Measurements from ENCODE around the gene PTPRG. TPM values are rescaled to one million over a fixed set of nuclear protein-coding genes. Genes with fewer than 3 reads are reported as not detected.

PTPRG gene
- total RNA-seq, 1 experiment from 2014 or later, result 32.1 TPM

DNA sequence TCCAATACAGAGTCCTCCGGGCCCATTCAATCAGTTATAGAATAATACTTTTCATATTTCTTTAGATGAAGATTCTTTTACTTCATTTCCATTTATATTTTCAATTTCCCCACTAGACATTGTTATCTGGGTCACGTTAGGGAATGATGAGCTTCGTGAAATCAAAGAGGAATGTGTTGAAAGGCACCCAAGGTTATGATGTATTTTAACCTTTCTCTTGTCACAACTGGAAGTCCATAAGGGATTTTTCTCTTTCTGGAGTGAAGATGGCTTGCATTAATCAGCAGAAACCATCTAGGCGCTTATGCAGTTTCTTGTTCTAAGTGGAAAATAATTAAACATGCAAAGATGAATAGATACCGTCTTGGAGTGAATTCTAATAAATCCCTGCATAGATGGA is 631.5 kb downstream of the PTPRG start:
- Histone ChIP-seq H4K20me1 (ENCODE audit: insufficient read depth) (no peaks in the 10 kb centered on the region; the same call in 1 of the 2 replicates), H3K36me3 (ENCODE audit: control insufficient read depth in 1 of 2, insufficient read depth in 2 of 2, low read length in 2 of 2) (no peaks in the 10 kb centered on the region; a peak in 1 of 4 replicates), H3K79me2 (ENCODE audit: insufficient read depth, low read length) (no peaks in the 10 kb centered on the region), H3K27ac (ENCODE audit: low read depth, low read length) (no peak overlapping the region), H3K4me3 (replicated peaks in 1 of 2; ENCODE audit: low read depth in 1 of 2, low read length in 2 of 2) (no peak overlapping the region), H3K4me1 (ENCODE audit: control insufficient read depth in 1 of 2, insufficient read depth in 2 of 2, low read length in 2 of 2) (no peaks in the 10 kb centered on the region), H3K27me3 (ENCODE audit: insufficient read depth, low read length) (no peaks in the 10 kb centered on the region), H3K9me3 (ENCODE audit: control insufficient read depth in 1 of 2, insufficient read depth in 1 of 2, low read depth in 1 of 2, low read length in 2 of 2) (no peaks in the 10 kb centered on the region), H3K9me2 (ENCODE audit: insufficient read depth) (no peaks in the 10 kb centered on the region), H3K9ac (ENCODE audit: low read length) (no peak overlapping the region), H3K4me2 (ENCODE audit: low read length) (no peak overlapping the region), H2AFZ (ENCODE audit: low read depth, low read length, poor library complexity, severe bottlenecking) (no peak overlapping the region)
- RAD21 ChIA-PET (ENCODE audit: low non-redundant PET in 1 of 2, low total read pairs in 2 of 2, uncharacterized antibody in 2 of 2, unreplicated experiment in 2 of 2), result no interaction called here
- no peak for ATAC-seq
- POLR2A ChIA-PET, result no interaction called here
- no TSS peak for BruUV-seq (replicated peaks)
- DNase-seq (ENCODE audit: low read depth, low spot score), result no peak
- TF ChIP-seq SRF (IDR thresholded peaks at IDR 0.05; ENCODE audit: low read depth), result no peak
- no peak for TF ChIP-seq POLR2A (IDR thresholded peaks at IDR 0.05; ENCODE audit: borderline replicate concordance, extremely low read depth, insufficient read depth, insufficient read length)
- no peak for TF ChIP-seq POLR2AphosphoS5 (IDR thresholded peaks at IDR 0.05; ENCODE audit: low read depth, low read length)
- CTCF ChIA-PET, result no interaction called here
- intact Hi-C loops (cut with micrococcal nuclease), result no loop called here

DNA sequence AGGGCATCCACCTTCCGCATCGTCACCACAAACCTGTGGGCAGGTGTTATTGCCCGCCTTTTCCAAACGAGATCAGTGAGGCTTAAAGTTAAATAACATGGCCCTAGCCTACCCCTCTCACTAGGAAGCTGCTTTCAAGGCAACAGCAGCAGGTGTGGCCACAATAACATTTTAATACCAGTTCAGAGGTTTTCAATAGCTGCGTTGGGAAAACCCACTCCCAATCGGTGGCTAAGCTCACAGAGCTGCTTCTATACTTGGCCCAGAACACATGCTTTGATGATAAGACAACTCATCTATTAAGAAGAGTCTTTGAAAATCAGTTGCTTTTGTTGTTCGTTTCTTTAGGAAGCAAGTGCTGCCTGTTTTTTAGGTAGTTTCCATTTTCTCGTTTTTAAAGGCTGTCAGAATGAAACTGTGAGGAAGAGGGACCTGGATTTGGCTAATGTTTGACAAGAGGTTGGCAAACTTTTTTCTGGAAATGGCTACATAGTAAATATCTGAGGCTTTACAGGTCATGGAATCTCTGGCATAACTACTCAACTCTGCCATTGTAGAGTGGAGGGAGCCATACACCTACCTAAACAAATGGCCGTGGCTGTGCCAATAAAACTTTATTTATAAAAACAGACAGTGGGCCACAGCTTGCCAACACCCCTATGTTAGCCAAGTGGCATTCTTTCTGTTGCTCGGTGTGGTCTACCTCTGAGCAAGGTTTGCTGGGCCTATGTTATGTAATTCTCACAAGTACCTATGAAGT is 632.4 kb downstream of the PTPRG start:
- no peaks in the 10 kb centered on the region for H3K9me3 ChIP-seq (ENCODE audit: control insufficient read depth in 1 of 2, insufficient read depth in 1 of 2, low read depth in 1 of 2, low read length in 2 of 2)
- H3K4me3 ChIP-seq (replicated peaks in 1 of 2; ENCODE audit: low read depth in 1 of 2, low read length in 2 of 2), result no peak overlapping the region
- RAD21 ChIA-PET (ENCODE audit: low non-redundant PET in 1 of 2, low total read pairs in 2 of 2, uncharacterized antibody in 2 of 2, unreplicated experiment in 2 of 2), result no interaction called here
- H3K9me2 ChIP-seq (ENCODE audit: insufficient read depth), result no peaks in the 10 kb centered on the region
- H3K4me1 ChIP-seq (ENCODE audit: control insufficient read depth in 1 of 2, insufficient read depth in 2 of 2, low read length in 2 of 2), result no peaks in the 10 kb centered on the region
- no peak overlapping the region for H2AFZ ChIP-seq (ENCODE audit: low read depth, low read length, poor library complexity, severe bottlenecking)
- intact Hi-C loops (cut with micrococcal nuclease), result no loop called here
- POLR2A ChIA-PET, result no interaction called here
- no peak overlapping the region for H3K9ac ChIP-seq (ENCODE audit: low read length)
- H3K4me2 ChIP-seq (ENCODE audit: low read length), result no peak overlapping the region
- BruUV-seq (replicated peaks), result no TSS peak
- no peaks in the 10 kb centered on the region; a peak in 1 of 4 replicates for H3K36me3 ChIP-seq (ENCODE audit: control insufficient read depth in 1 of 2, insufficient read depth in 2 of 2, low read length in 2 of 2)
- ATAC-seq, result no peak
- CTCF ChIA-PET, result no interaction called here
- no peaks in the 10 kb centered on the region for H3K79me2 ChIP-seq (ENCODE audit: insufficient read depth, low read length)
- no peak for DNase-seq (ENCODE audit: low read depth, low spot score)
- no peak overlapping the region for H3K27ac ChIP-seq (ENCODE audit: low read depth, low read length)
- no peaks in the 10 kb centered on the region; the same call in 1 of the 2 replicates for H4K20me1 ChIP-seq (ENCODE audit: insufficient read depth)
- no peaks in the 10 kb centered on the region for H3K27me3 ChIP-seq (ENCODE audit: insufficient read depth, low read length)
- TF ChIP-seq ZFX (IDR thresholded peaks at IDR 0.05), result no peak
- no peak for TF ChIP-seq CEBPB (IDR thresholded peaks at IDR 0.05; ENCODE audit: low read depth)
- no peak for TF ChIP-seq ELF1 (IDR thresholded peaks at IDR 0.05; ENCODE audit: borderline replicate concordance, low read depth)
- no peak for TF ChIP-seq POLR2A (IDR thresholded peaks at IDR 0.05; ENCODE audit: borderline replicate concordance, extremely low read depth, insufficient read depth, insufficient read length)
- TF ChIP-seq, protein P1, sequence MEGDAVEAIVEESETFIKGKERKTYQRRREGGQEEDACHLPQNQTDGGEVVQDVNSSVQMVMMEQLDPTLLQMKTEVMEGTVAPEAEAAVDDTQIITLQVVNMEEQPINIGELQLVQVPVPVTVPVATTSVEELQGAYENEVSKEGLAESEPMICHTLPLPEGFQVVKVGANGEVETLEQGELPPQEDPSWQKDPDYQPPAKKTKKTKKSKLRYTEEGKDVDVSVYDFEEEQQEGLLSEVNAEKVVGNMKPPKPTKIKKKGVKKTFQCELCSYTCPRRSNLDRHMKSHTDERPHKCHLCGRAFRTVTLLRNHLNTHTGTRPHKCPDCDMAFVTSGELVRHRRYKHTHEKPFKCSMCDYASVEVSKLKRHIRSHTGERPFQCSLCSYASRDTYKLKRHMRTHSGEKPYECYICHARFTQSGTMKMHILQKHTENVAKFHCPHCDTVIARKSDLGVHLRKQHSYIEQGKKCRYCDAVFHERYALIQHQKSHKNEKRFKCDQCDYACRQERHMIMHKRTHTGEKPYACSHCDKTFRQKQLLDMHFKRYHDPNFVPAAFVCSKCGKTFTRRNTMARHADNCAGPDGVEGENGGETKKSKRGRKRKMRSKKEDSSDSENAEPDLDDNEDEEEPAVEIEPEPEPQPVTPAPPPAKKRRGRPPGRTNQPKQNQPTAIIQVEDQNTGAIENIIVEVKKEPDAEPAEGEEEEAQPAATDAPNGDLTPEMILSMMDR (IDR thresholded peaks at IDR 0.05 in 2 of 3, conservative IDR thresholded peaks at IDR 0.05 in 1 of 3; ENCODE audit: borderline replicate concordance in 1 of 3, insufficient read depth in 1 of 3, low read depth in 2 of 3, low read length in 2 of 3), result no peak
- no peak for TF ChIP-seq RAD21 (IDR thresholded peaks at IDR 0.05; ENCODE audit: low read depth)
- no peak for TF ChIP-seq POLR2AphosphoS5 (IDR thresholded peaks at IDR 0.05; ENCODE audit: low read depth, low read length)
- TF ChIP-seq ZNF274 (IDR thresholded peaks at IDR 0.05; ENCODE audit: low read depth, low read length), result no peak
- no peak for TF ChIP-seq SIN3A (IDR thresholded peaks at IDR 0.05; ENCODE audit: low read depth)
- no peak for TF ChIP-seq EZH2 (IDR thresholded peaks at IDR 0.05)
- TF ChIP-seq EGR1 (IDR thresholded peaks at IDR 0.05; ENCODE audit: low read depth), result no peak
- TF ChIP-seq, protein P2, sequence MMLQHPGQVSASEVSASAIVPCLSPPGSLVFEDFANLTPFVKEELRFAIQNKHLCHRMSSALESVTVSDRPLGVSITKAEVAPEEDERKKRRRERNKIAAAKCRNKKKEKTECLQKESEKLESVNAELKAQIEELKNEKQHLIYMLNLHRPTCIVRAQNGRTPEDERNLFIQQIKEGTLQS (IDR thresholded peaks at IDR 0.05), result no peak
- TF ChIP-seq, protein P3, sequence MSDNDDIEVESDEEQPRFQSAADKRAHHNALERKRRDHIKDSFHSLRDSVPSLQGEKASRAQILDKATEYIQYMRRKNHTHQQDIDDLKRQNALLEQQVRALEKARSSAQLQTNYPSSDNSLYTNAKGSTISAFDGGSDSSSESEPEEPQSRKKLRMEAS (IDR thresholded peaks at IDR 0.05), result no peak
- TF ChIP-seq, protein P4, sequence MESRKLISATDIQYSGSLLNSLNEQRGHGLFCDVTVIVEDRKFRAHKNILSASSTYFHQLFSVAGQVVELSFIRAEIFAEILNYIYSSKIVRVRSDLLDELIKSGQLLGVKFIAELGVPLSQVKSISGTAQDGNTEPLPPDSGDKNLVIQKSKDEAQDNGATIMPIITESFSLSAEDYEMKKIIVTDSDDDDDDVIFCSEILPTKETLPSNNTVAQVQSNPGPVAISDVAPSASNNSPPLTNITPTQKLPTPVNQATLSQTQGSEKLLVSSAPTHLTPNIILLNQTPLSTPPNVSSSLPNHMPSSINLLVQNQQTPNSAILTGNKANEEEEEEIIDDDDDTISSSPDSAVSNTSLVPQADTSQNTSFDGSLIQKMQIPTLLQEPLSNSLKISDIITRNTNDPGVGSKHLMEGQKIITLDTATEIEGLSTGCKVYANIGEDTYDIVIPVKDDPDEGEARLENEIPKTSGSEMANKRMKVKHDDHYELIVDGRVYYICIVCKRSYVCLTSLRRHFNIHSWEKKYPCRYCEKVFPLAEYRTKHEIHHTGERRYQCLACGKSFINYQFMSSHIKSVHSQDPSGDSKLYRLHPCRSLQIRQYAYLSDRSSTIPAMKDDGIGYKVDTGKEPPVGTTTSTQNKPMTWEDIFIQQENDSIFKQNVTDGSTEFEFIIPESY (IDR thresholded peaks at IDR 0.05; ENCODE audit: extremely low read depth, insufficient replicate concordance, low read length), result no peak
- no peak for TF ChIP-seq JUND (IDR thresholded peaks at IDR 0.05)
- TF ChIP-seq FOSL1 (IDR thresholded peaks at IDR 0.05; ENCODE audit: low read depth), result no peak
- TF ChIP-seq SP1 (IDR thresholded peaks at IDR 0.05; ENCODE audit: low read depth), result no peak
